Measurements from ENCODE around the gene AP3M1. TPM values are rescaled to one million over a fixed set of nuclear protein-coding genes. Genes with fewer than 3 reads are reported as not detected.

Gene AP3M1
- total RNA-seq, 1 donor from 2014 or later = 43.3 TPM

DNA sequence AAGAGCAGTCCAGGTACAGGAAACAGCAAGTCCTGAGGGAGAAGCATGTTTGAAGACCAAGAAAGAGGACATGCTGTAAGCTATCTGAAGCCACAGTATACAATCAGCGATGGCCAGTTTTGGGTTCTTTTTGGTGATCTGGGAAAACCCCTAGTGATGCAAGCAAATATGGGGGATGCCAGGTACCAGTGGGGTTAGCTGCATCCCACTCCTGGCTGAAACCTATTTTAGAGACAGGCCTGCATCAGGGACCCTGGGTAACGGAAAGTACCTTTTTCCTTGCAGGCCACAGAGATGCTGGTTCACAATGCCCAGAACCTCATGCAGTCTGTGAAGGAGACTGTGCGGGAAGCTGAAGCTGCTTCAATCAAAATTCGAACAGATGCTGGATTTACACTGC lies 32.9 kb downstream of the AP3M1 start:
- no peak for DNase-seq (ENCODE audit: extremely low read depth, low read depth, low spot score)

DNA sequence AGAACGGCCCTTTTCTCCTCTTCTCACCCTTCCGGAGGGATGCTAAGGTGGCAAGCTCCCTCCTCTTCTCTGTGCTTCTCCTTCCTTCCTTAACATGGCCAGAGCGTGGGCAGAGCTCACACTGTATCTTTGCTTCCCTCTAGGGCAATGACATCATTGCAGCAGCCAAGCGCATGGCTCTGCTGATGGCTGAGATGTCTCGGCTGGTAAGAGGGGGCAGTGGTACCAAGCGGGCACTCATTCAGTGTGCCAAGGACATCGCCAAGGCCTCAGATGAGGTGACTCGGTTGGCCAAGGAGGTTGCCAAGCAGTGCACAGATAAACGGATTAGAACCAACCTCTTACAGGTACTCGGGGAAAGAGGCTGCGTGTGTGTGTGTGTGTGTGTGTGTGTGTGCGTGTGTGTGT lies 36.6 kb downstream of the AP3M1 start:
- no peak for DNase-seq (ENCODE audit: extremely low read depth, low read depth, low spot score)

DNA sequence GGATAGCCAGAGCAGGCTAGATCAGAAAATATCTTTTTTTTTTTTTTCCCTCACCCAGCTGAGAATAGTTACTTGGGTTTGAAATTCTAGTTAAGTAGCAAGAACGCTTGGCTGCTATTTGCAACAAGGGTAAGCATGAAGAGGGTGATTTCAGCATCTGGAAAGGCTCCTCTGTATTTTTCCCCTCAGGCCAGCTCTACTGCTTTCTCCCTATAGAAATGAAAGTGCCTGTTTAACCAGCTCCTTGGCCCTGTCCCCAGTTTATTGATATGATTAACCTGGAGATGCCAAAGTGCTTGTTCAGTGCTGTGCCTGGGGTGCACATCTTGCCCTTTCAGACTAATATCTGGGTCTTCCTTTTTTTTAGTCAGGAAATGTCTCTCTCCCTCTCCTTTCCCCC lies 37.1 kb downstream of the AP3M1 start:
- no peak for DNase-seq (ENCODE audit: extremely low read depth, low read depth, low spot score)

DNA sequence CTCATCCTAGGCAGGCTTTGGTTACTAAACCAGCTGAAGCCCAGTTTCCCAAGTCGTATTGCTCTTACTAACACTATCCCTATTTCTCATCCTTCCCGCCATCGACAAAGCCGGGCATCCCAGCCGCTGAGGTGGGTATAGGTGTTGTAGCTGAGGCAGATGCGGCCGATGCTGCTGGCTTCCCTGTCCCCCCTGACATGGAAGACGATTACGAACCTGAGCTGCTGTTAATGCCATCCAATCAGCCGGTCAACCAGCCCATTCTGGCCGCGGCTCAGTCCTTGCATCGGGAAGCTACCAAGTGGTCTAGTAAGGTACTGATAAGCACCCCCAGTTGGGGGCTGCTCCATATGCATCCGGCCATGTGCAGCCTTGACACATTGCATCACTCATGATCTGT lies 38.8 kb downstream of the AP3M1 start:
- DNase-seq (ENCODE audit: extremely low read depth, low read depth, low spot score) = no peak

DNA sequence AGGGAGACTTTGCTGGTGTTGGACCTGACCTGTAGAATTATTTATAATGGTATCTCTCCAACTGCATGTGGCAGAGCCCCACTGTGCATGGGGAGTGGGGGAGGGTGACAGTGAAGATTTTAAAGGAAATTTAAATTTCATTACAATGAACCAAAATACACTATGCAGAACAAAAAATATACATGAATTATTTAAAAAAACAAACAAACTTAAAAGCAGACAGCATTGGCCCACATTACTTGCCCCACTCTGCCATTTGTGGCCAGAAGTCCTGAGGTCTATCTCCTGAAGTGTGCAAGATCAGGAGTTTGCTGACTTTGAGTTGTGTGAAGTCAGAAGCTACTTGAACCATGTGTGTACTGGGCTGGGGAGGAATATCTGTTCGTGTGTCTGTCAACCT lies 40.5 kb downstream of the AP3M1 start:
- DNase-seq (ENCODE audit: extremely low read depth, low read depth, low spot score) = no peak

DNA sequence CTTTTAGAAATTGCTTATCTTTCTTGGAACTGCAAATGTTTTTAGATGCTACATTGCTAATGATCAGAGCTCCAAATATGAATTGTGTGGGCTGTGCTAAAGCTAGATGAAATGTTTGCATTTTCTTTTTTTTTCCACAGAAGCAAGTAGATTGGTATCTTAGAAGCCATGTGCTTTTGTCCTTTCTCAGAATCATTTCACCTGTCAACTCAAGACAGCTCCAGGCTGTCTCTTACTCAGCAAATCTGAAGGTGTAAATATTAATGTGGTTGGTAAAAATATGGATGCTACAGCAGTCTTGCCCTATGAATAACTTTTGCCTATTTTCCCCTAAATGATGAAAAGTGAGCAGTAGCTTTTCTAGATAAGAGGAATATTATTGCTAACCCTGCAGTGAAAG lies 41.2 kb downstream of the AP3M1 start:
- no peak for DNase-seq (ENCODE audit: extremely low read depth, low read depth, low spot score)

DNA sequence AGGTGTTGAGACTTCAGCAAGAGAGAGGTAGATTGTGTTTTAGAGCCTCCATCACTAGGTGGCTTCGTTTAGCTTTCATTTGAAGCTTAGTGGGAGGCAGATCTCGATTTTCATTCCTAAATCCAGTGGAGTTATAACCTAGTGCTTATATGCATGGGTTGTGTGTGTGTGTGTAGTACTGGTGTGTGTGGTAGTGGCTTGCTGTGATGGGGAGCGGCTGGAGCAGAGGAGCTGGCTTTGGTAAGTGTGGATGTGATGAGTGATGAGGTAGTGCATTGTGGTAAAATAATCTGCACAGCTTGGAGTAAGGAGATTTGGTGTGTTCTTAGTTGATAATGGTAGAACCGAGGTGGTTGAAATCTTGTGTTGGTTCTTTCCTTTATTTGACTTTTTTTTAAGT lies 43.2 kb downstream of the AP3M1 start:
- no peak for DNase-seq (ENCODE audit: extremely low read depth, low read depth, low spot score)

DNA sequence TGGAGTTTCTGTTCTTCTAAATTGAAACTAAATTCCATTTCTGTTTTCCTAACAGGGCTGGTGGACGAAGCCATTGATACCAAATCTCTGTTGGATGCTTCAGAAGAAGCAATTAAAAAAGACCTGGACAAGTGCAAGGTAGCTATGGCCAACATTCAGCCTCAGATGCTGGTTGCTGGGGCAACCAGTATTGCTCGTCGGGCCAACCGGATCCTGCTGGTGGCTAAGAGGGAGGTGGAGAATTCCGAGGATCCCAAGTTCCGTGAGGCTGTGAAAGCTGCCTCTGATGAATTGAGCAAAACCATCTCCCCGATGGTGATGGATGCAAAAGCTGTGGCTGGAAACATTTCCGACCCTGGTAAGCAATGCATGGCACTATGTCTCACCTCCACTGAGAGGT lies 45.6 kb downstream of the AP3M1 start:
- no peak for DNase-seq (ENCODE audit: extremely low read depth, low read depth, low spot score)

DNA sequence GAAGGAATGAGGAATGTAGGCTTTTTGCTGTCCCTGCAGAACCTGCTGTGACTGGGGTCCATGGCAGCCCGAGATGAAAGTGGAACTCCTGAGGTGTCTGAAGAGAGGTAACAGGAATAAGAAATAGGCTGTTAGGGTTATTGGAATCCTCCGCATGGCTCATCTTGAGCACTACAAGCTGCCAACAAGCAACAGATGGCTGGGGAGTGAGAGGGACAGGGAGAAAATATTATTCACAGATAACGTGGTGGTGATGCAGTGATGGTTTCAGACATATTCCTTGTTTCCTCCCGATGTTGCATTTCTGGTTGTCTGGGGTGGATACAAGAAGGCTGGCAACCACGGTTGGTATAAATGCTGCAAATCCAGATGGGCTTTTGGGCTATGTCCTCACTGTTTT lies 46.1 kb downstream of the AP3M1 start:
- no peak for DNase-seq (ENCODE audit: extremely low read depth, low read depth, low spot score)

DNA sequence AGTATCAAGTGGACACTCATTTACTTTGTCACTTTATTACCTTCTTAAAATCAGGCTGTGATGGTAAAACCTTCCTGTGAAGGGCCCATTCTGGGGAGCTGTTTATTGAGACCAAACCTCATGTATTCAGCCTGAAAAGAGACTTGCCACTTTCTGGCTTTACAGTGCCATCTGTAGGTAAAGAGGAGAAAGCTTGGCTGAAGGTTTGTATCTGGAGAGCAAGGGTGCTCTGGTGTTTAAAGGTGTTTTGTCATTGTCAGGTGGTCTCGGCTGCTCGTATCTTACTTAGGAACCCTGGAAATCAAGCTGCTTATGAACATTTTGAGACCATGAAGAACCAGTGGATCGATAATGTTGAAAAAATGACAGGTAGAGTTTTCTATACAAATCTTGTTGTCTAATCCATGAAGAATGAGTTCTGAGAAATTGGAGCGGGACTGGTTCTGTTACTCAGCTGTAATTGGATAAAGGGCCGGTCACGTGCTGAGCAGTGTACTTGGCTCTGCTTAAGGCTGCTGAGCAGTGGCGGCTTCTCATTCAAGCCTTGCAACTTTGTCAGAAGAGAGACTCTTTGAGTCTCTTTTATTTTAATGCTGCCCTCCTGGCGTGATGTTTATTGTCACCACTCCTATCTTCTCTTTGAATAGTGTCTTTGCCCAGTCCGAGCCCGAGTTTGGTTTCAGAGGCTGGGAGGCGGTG lies 46.9 kb downstream of the AP3M1 start:
- no peak for DNase-seq (ENCODE audit: extremely low read depth, low read depth, low spot score)

DNA sequence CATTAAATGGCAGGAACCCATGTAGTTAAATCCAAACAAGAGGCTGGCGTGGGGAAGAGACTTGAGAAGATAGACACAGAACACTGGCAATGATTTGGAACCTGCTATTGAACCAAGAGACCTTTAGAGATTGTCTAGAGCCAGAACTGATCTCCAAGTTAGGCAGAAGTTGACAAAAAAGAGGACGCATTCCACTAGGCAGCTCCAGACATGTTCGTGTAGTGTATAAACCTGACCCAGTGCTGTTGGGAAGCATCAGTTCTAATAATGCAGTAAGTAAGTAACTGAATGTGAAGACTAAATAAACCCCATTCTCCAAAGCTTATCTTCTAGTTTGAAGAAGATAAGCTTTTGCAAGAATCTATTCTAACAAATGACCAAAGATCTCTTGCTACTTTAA lies 50.8 kb downstream of the AP3M1 start:
- no peak for DNase-seq (ENCODE audit: extremely low read depth, low read depth, low spot score)

DNA sequence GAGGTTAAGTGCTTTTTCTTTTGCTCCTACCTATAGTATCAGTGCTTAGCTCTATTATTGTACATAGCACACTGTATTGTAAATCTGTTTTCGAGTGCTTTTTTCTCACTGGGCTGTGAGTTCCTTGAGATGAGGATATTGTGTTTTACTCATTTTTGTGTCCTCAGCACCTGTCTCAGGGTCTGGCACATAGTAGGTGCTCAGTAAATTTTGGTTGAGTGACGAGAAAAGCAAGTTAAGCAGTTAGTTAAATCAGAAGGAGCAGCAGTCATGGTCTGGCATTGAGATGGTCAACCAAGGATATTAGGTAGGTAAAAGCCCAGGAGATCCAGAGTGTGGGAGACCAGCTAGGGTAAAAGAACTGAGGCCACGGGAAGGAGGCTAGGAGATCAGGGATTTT lies 51.2 kb downstream of the AP3M1 start:
- no peak for DNase-seq (ENCODE audit: extremely low read depth, low read depth, low spot score)

DNA sequence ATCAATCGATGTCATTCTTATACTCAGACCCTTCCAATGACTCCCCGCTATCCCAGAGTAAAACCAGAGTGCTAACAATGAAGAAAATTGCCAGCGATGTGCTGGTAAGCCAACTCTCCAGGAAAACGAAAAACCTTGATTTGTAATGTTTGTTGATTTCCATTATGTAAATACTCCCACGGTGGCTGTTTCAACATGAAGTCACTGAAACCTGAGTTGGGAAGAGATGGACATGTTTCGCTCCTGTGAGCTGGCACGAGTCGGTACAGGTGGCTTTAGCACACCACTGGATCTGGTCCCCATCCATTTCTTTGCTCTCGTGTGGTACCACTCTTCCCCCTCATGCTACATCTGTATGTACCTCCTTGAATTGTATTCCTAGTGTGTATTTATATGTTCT lies 52.9 kb downstream of the AP3M1 start:
- no peak for DNase-seq (ENCODE audit: extremely low read depth, low read depth, low spot score)

DNA sequence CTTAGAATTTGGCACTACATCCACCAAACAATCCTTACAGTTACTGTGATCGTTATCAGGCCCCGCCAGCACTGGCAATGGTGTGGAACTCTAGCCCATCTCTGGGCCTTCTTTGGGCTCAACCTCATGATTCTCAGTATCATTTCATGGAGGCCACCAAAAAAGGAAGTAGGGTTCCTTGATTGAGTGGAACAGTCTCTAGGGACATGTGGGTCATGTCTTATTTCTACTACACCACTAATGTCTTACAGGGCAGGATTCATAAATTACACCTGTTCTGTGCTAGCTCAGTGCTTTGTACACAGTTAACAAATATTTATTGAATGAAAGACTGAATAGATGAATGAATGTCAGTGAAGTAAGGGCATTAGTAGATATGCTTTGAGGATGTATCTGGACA lies 53.9 kb downstream of the AP3M1 start:
- DNase-seq (ENCODE audit: extremely low read depth, low read depth, low spot score) = no peak

DNA sequence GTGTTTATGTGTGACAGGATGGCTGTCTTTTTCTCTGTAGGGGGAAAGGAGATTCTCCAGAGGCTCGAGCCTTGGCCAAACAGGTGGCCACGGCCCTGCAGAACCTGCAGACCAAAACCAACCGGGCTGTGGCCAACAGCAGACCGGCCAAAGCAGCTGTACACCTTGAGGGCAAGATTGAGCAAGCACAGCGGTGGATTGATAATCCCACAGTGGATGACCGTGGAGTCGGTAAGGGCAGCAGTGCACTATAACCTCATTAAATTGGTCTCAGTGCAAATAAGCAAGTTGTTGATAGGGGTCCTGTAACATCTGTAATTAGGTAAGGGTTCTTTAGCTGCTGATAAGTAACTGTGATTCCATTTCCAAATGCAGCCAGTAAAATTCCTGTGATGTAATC lies 56.4 kb downstream of the AP3M1 start:
- no peak for DNase-seq (ENCODE audit: extremely low read depth, low read depth, low spot score)

DNA sequence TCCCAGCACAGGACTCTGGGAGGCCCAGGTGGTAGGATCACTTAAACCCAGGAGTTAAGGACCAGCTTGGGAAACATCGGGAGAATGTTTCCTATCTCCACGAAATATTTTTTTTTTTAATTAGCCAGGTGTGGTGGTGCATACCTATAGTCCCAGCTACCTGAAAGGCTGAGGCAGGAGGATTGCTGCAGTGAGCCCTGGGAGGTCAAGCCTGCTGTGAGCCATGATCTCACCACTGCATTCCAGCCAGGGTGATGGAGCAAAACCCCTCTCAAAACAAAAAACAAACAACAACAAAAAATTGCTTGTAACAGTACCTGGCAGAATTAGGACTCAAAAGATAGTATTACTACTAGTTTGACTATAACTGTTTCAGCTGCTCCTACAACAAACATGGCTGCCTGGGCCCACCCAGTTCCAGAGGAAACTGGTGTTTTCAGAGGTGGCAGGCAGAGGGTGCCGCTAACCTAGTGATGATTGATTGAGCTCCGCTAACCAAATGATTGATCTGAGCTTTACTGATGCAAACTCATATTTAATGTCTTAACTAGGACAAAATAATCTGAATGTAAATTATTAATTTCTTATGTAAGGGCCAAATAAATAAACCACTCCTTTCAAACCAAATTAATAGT lies 57.0 kb downstream of the AP3M1 start:
- DNase-seq (ENCODE audit: extremely low read depth, low read depth, low spot score) = no peak

DNA sequence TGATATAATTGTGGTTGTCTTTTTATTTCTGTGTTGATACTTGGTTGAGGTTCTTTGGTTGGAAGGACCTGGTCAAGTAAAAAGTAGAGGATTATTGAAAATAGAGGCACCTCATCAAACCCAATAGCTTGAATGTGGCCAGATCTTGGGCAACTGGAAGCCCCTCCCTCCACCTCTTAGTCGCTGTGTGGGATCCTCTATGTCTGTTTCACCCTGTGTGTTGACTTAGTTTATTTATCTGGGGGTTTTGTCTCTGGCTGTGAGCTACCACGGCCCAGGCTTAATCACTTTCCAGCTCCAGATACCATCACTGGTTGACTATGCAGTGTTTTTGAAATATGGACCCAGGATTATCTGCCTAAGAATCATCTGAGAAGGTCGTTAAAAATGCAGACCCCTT lies 58.3 kb downstream of the AP3M1 start:
- no peak for DNase-seq (ENCODE audit: extremely low read depth, low read depth, low spot score)

DNA sequence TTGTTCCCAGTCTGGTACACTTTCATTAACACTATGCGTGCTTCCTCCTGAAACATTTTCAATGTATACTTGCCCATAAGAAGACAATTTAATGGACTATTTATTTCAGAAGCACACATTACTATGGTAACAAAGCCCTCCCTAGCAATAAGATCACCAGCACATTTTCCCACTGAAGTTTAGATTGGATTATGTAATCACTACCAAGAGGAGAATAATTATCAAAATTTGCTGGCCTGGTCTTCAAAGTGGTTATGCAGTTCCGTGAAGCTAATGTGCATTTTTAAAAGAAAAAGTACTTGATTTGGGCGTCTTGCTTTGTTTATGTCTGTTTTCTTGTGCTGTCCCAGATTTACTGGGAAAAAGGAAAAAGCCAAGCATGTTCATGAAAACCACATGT lies 61.9 kb downstream of the AP3M1 start:
- DNase-seq (ENCODE audit: extremely low read depth, low read depth, low spot score) = no peak

DNA sequence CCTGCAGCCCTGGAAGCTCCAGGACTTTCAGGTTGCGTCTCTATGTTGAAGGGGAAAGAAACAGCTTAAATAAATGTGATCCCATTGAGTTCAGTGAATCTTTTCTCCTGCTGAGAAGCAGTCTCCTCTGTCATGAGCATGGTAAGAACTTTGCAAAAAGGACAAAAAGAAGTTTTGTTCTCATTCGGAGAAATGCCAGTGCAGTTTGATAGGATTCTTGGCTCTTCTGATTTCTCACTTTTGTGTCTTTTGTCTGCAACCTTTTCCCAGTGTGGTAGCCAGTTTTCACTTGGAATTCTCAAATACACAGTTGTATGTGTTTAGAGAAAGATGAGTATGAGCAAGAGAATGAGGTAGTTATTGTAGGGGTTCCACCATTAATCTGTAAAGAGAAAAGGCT lies 64.3 kb downstream of the AP3M1 start:
- DNase-seq (ENCODE audit: extremely low read depth, low read depth, low spot score) = no peak

DNA sequence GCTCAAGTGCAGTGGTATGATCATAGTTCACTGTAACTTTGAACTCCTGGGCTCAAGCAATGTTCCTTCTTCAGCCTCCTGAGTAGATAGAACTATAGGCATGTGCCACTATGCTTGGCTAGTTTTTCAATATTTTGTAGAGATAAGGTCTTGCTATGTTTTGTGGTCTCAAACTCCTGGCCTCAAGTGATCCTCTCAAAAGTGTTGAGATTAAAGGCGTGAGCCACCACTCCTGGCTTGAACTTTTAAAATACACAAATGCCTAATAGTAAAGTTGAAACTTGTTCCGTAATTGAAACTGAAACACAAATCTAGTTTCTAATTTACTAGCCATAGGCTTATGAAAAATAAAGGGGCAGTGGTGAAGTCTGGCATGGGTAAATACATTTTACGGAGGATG lies 65.7 kb downstream of the AP3M1 start:
- no peak for DNase-seq (ENCODE audit: extremely low read depth, low read depth, low spot score)

DNA sequence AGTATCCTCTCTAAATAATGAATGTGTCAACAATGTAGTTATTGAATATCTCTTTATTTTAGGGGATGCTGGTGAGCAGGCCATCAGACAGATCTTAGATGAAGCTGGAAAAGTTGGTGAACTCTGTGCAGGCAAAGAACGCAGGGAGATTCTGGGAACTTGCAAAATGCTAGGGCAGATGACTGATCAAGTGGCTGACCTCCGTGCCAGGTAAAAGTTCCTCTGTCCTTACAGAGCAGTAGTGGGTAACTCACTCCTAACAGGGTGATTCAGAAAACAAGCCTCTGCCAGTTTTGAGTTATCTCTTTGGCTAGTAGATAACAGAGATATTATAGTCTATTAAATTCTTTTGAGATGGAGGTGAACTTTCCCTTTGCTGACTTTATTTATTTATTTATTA lies 67.3 kb downstream of the AP3M1 start:
- no peak for DNase-seq (ENCODE audit: extremely low read depth, low read depth, low spot score)

DNA sequence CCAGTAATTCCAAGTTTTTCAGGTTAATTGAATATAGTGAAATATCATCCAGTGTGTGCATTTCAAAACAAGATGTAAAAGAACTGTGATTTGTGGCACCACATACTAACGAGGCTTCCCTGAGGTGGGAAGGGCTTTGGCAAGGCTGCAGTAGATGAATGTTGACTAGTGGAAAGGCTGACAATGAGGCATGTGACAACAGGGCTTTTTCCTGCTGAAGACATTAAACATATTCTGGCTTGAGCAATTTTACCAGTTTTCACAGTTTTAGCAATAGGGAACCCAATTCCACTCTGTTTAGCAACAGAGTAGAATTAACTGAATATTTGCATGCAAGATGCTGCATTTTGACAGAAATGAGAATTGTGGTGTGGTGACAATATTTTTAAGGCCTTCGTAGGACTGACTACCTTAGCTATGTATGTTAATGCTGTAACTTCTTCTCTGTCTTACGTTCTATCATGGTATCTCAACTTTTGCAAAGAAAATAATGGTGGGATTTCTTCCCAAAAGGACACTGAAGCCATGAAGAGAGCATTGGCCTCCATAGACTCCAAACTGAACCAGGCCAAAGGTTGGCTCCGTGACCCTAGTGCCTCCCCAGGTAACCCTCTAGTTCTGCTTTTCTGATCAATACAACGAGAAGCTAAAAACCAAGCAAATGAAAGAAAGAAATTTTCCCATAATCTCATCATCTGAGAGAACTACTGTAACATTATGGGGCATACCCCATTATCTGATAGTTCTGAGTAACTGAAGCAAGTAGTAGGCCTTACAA lies 68.5 kb downstream of the AP3M1 start:
- no peak for DNase-seq (ENCODE audit: extremely low read depth, low read depth, low spot score)
